ENCODE measurements around the gene FAM136A. TPM values are rescaled to one million over a fixed set of nuclear protein-coding genes. Genes with fewer than 3 reads are reported as not detected.
"Not testable (repeated sequence)": the region's sequence is repeated elsewhere in the genome, so short reads cannot be mapped to it uniquely, and the experiment has no call there.

FAM136A gene
- total RNA-seq, 1 donor from 2014 or later, result 31.4 TPM

DNA sequence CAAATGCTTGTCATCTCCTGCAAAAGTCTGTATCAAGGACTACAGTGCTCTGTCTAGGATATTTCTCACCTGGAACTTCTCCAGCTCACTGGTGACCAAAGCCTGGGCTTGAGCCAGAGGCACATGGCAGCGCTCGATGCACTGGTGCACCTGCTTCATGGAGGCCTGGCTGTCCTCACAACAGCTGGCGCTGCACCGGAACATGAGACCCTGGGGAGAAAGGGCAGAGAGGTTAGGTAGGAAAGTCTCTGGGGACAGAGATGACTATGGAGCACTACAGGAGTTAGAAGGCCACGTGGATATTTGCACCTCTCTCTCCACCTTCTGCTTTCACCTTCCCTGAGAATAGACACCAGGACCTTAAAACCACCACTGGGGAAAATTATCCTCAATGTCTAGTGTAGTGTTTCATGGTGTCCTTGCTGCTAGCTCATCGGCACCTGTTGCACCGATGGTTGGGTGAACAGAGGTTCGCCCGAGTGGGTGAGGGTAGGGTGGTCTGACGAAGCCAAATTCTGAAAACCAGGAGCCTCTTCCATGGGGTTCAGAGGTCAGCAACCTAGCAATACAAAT lies 1.0 kb downstream of the FAM136A start:
- DNase-seq (ENCODE audit: low spot score in 2 of 2) (no peak), FAIRE-seq (no peak)

DNA sequence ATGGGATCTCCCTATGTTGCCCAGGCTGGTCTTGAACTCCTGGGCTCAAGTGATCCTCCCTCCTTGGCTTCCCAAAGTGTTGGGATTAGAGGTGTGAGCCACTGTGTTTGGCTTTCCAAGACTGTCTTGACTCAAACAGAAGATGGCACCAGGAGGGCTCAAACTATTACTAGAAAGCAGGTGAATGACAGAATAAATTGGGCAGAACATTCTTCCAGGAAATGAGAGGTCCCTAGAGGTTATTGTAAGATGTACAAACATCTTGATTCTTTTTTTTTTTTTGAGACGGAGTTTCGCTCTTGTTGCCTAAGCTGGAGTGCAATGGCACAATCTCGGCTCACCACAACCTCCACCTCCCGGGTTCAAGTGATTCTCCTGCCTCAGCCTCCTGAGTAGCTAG lies 4.0 kb downstream of the FAM136A start:
- DNase-seq (ENCODE audit: low spot score in 2 of 2); FAIRE-seq: not testable (repeated sequence)

DNA sequence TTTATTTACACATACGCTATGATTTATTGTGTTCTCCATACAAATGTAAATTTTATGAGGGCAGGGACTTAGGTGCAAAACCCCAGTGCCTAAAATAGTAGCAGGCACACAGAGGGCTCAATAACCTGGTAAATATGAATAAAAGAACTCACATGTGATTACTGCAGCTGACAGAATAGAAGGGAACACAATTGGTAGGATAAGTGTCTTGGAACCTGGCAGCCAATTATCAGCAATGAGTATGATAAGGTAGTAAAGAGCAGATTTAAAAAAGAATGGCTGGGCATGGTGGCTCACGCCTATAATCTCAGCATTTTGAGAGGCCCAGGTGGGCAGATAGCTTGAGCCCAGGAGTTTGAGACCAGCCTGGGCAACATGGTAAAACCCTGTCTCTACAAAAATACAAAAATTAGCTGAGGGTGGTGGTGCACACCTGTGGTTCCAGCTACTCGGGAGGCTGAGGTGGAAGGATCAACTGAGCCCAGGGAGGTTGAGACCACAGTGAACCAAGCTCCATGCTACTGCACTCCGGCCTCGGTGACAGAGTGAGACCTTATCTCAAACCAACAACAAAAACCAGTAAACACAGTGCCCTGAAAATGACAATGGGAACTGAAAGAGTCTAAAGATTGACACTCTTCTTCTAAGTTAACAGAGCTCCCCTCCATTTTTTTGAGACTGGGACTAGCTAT lies 18.2 kb downstream of the FAM136A start:
- no peak for DNase-seq (ENCODE audit: low spot score in 2 of 2)
- no peak for FAIRE-seq

DNA sequence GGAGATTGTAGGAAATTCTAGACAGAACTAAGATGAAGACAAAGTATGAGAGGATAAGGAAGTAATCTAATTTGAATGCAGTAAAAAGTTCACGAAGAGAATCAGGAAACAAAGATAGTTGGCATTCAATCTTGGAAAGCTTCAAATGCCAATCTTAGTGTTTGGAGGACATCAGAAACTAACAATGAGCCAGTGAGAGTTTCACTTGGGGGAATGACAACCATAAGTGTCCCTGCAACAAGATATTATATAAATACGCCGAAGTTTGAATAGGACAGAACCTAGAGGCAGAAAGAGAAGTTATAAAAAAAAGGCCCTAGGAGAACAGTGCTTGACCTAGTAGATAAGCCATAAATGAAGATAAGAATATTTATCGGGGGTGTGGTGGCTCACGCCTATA lies 19.4 kb downstream of the FAM136A start:
- FAIRE-seq, result no peak
- no peak for DNase-seq (ENCODE audit: low spot score in 2 of 2)

DNA sequence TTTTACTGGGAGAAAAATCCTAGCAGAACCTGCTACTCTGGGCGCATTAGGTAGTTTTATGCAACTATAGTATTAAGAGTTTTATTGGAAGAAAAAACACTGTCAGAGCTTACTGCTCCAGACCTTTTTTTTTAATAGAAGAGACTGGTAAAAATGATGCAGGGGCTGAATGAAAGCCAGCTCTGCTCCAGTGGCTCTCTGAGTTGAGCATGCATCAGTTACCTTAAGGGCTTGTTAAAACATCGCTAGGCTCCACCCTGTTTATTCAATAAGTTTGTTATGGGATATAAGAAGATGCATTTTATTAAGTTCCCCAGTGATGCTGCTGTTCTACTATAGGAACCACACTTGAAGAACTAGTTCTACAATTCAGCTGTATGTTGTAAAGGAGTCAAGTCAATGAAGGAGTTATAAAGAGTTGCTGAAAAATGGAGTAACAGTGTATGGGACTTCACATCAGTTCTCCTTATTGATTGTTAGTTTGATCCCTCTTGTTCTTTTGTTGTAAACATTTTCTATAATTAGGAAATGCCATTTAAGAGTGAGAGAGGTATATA lies 21.5 kb downstream of the FAM136A start:
- no peak for FAIRE-seq
- no peak for DNase-seq (ENCODE audit: low spot score in 2 of 2)

DNA sequence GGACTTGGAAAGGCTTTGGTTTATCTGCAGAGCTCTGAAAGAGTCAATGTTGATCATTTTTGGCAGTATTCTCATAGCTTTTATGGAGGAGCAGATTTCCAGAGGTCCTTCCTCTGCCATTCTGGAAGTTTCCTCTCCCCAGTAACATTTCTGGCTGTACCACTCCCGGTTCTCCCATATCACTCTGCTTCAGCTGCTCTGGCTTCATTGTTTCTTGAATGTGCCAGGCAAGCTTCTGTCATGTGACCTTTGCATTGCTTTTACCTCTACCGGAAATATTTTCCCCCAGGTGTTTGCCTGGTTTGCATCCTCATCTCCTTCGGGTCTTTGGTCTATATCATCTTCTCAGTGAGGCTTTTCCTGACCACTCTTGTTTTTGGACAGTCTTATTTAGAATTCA lies 31.5 kb downstream of the FAM136A start:
- no peak for FAIRE-seq
- no peak for DNase-seq (ENCODE audit: low spot score in 2 of 2)

DNA sequence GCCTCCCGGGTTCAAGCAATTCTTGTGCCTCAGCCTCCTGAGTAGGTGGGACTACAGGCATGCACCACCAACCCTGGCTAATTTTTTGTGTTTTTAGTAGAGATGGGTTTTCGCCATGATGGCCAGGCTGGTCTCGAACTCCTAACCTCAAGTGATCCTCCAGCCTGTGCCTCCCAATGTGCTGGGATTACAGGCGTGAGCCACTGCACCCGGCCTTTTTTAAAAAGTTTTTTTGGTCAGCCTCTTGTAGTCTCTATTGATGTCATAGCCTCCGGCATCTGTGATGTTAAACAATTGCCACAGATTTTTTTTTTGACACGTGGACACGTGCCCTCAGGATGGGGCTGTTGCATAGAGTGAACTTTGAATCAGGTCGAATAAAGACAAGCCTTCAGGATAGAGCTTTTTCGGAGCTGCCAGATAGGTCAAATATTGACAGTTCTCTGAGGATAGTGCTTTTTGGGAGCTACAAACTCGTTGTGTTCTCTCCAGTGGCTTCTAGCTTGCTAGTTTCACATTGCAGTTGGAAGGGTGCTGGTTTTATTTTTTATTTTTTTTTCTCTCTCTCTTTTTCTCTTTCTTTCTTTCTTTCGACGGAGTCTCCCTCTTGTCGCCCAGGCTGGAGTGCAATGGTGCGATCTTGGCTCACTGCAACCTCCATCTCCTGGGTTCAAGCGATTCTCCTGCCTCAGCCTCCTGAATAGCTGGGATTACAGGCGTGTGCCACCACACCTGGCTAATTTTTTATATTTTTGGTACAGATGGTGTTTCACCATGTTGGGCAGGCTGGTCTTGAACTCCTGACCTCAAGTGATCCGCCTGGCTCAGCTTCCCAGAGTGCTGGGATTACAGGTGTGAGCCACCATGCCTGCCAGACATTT lies 32.2 kb downstream of the FAM136A start:
- FAIRE-seq, result not testable (repeated sequence)

DNA sequence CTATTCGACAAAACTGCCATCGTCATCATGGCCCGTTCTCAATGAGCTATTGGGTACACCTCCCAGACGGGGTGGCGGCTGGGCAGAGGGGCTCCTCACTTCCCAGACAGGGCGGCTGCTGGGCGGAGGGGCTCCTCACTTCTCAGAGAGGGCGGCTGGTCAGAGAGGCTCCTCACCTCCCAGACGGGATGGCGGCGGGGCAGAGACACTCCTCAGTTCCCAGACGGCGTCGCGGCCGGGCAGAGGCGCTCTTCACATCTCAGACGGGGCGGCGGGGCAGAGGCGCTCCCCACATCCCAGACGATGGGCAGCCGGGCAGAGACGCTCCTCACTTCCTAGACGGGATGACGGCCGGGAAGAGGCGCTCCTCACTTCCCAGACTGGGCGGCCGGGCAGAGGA lies 34.9 kb downstream of the FAM136A start:
- not testable (repeated sequence) for DNase-seq (ENCODE audit: low spot score in 2 of 2); FAIRE-seq

More for the DNA sequence above, 32.2 kb downstream of the FAM136A start:
- DNase-seq (ENCODE audit: low spot score in 2 of 2), result not testable (repeated sequence)

DNA sequence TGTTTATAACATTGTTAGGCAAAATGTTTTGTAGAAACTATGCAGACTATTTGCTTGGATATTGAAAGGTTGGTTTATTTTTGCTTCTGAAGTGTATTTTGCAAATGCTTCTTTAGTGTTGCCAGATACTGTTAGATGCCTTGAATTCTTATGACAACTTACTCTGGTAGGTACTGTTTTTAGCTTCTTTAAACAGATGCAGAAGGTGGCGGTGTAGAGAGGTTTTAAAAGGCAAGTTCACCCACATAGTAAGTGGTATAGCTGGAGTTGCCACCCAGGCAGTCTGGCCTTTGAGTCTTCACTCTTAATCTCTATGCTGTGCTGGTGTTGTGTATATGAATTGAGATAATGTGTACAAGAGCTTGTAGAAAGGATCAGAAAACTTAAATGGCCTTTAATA lies 40.4 kb downstream of the FAM136A start:
- DNase-seq (ENCODE audit: low spot score in 2 of 2) (no peak), FAIRE-seq (no peak)

DNA sequence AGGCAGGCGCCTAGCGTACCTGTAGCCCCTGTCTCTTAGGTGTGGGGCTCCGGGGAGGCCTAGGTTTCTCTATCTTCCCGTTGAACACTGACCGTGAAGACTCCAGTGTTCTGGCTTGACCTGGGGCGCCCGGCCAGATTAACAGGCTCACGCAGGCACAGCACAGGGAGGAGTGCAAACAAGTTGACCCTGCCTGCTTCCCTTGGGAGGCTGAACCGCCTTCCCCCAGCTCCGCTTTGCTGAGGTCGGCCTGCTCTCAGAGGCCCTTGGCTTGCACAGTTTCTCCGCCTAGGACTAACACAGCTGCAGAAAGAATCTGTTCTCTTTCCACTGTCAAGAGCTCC lies 43.4 kb downstream of the FAM136A start:
- no peak for FAIRE-seq
- DNase-seq (ENCODE audit: low spot score in 2 of 2), result peak in 1 of 2 donors; percentile 50

DNA sequence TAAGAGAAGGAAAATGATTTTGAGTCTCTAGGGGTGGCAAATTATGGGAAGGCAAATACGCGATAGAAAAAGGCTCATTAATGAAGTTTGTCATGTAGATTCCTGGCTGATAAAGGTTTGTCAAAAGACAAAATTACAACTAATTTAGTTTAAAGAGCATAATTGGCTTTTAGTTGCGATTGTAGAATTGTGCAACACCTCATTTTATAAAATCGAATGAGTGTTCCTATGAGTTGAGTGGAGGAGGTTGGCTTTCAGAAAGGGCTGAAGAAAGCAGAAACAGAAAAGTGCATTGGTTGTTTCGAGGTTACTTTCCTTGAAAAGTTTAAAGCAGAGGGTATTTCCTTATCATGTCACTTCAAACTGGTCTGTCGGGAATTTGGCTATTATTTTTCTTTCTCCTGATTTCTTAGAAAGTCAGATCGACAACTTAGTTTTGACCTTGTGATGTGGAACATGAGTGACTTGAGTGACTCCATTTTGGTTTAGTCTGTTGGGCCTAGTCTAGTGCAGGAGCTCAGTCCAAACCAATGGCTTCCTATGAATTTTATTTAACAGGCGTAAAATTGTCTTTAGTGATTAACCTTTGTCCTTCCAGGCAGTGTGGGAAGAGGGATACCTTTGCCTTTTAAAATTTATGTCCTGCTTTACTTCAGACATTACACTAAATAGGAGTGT lies 46.1 kb downstream of the FAM136A start:
- DNase-seq (ENCODE audit: low spot score in 2 of 2) (no peak), FAIRE-seq (no peak)

DNA sequence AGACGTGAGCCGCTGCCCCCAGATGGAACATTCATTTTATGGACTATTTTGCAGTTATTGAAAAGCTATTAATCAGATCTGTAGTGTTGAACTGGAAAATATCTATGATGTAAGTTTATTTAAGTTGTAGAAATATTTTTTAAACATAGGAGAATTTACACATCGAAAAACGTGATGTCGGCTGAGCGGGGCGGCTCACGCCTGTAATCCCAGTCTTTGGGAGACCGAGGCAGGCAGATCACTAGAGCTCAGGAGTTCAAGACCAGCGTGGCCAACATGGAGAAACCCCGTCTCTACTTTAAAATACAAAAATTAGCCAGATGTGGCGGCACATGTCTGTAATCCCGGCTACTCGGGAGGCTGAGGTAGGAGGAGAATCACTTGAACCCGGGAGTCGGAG lies 51.4 kb downstream of the FAM136A start:
- no peak for FAIRE-seq
- no peak for DNase-seq (ENCODE audit: low spot score in 2 of 2)

DNA sequence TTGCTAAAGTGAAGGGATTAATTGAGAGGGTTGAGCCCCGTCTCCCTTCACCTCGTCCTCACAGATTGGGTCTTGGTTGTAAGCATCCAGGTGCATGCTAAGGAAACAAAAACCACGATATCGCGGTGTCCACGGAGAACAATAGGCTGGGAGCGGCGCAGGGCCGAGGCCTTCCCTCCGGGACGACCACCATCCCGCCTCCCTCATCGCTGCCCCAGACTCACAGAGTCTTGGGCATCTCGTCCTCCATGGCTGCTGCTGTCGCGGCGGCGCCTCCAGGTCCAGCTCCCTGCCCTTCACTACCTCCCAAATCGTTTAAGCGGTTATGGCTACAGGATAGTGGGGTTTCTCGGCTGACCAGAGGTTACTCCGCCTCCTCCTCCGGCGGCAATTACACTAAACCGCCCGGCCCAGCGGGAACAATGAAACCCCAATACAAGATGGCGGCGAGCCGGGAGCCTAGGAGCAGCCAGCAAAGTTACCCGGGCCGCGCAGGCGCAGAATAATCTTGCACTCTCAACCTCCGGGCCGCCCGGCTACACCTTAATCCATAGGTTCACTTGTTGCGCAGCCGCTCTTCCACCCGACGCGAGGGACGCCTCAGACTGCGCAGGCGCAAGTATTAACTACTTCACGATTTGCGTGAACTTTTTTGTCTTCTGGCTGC lies 53.6 kb downstream of the FAM136A start, which contains the start of gene TIA1:
Gene TIA1 (minus strand): TSS at position 448 of the 667 bp plus-strand sequence. CDS start 198 bp downstream, at position 250.
- DNase-seq (ENCODE audit: low spot score in 2 of 2), result peak; percentile 55 to 71
- no peak for FAIRE-seq

DNA sequence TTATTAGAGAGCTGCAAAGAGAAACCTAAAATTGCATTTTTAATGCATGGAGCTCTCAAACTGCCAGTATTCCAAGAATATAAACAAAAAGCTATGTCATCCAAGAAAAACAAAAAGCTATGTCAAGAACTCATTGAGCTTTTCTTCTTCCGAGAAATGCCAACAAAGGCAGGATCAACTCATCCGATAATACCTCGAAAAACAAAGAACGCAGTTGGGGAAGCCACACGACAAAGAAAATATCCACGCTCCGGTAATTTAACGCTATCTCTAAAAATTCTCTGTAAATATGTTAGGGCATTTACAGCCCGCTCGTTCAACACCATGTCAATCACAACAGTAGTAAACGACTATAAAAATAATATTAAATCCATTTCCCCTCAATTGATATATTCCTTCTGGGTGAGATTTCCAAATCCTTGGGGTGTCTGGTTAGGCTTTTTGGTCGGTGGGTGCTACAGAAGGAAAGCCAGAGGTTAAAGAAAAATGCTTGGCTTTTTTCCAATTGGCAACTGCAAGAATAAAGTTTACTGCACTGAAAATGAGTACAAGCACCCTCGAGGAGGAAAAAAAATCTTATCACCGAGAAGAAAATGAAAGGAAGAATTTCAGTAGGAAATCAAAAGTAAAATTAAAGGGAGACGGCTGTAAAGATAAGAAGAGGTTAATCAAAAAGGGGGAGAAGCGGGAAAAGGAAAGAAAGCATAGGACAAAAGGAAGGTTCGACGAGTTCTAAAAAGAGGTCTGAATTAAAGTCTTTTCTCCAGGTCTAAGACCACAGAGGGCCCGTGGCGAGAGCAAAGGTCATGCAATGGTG lies 54.3 kb downstream of the FAM136A start:
- FAIRE-seq (no peak), DNase-seq (ENCODE audit: low spot score in 2 of 2) (no peak)

Small RNA genes lying within 50 kb of the gene (small RNA-seq; reads per million reads assigned to genes)
- gene AC016700.2 (not detected), gene MIR1285-2 (not detected)

Other genes with a start within 250 kb of the FAM136A start
- gene PCBP1, start 214.6 kb downstream of the FAM136A start, total RNA-seq, result 30.6 TPM
- 26.5 TPM for gene C2orf42, start 111.0 kb downstream of the FAM136A start, total RNA-seq
- 297 TPM for gene TIA1, start 53.4 kb downstream of the FAM136A start, total RNA-seq
- gene PCYOX1, start 43.9 kb downstream of the FAM136A start, total RNA-seq, result 102 TPM
- gene SNRPG, start 8.3 kb downstream of the FAM136A start, total RNA-seq, result 132 TPM